Thyroid gland (tissue), 4 donors: ENCODE data around the gene CDKL5.

Experiments
- CTCF ChIP-seq, 6 experiments: fragments of 200-600 bp in 3 of 6; fragments of 450-650 bp in 3 of 6; sonication (generic) in 3 of 6; IDR thresholded peaks; one replicate each; pipeline ENCODE4 v1.5.1; 2016 to 2019; ENCODE audit warnings: antibody characterized with exemption in 6 of 6, mild to moderate bottlenecking in 2 of 6, inconsistent platforms in 1 of 6, moderate library complexity in 1 of 6
- POLR2A ChIP-seq, 2 donors: fragments of 450-650 bp; IDR thresholded peaks; one replicate each; pipeline ENCODE4 v1.6.1; 2017; ENCODE audit warnings: antibody characterized with exemption in 2 of 2, mild to moderate bottlenecking in 2 of 2, moderate library complexity in 1 of 2

DNA sequence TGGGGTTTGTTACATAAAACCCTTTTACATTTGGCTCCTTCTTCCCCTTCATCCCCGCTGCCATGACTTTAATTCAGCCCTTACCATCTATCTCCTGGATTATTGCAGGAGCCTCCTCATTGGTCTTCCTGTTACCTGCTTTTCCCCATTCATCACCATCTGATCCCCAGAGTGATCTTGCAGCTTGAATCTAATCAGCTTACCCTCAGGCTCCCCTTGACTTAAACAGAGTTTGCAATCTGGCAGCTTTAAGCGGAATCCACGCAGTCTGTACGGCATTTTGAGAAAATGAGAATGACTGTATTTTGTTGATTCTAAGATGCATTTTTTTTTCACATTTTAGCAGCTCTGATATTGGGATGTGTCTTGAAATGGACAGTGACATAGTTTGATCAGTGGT, 267.1 kb downstream of the CDKL5 start:
- TF ChIP-seq POLR2A (IDR thresholded peaks at IDR 0.05) (no peak), CTCF (IDR thresholded peaks at IDR 0.05) (no peak)
